GM19467 (cell line): Measurements from ENCODE around the gene NINJ1.

Source experiments
- ATAC-seq: cut with Tn5 transposase; IDR thresholded peaks from one replicate; pipeline ENCODE4 v1.9.1; 2021; ENCODE audit warnings: mild to moderate bottlenecking, moderate library complexity; ENCODE audit not compliant: unreplicated experiment

Gene NINJ1, protein sequence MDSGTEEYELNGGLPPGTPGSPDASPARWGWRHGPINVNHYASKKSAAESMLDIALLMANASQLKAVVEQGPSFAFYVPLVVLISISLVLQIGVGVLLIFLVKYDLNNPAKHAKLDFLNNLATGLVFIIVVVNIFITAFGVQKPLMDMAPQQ

DNA sequence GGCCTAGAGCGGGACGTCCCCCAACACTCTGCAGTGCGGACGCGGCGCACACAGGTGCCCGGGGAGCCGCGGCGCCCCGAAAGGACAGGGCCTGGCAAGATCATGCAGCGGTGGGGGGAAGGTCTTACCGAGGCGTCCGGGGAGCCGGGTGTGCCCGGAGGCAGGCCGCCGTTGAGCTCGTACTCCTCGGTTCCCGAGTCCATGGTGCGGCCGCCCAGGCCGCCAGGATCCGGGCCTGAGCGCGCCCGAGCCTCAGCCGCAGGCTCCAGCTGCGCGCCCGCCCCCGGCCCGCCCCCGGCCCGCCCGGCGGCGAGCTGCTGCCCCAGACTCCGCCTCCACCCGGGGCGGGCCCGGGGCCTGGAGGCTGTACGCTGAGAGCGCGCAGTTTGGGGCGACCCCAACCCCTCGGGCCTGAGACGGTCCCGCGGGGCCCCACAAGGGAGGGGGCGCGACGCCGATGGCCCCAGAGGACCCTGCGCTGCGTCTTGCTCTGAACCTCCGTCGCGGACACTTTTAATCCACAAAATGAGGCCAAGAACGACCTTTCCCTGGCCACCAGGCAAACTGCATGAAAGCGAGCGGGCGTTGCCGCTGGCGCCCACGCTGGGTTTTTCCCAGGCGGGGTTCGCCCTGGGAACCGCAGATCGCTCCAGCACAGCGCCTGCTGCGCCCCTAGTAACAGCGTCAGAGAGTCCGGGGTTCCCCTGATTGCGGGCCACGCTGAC, at the start of gene NINJ1:
TSS of gene NINJ1 (minus strand) at position 237 of the 725 bp plus-strand sequence. CDS start at position 203, 34 bp downstream.
- peak; percentile 57 for ATAC-seq

DNA sequence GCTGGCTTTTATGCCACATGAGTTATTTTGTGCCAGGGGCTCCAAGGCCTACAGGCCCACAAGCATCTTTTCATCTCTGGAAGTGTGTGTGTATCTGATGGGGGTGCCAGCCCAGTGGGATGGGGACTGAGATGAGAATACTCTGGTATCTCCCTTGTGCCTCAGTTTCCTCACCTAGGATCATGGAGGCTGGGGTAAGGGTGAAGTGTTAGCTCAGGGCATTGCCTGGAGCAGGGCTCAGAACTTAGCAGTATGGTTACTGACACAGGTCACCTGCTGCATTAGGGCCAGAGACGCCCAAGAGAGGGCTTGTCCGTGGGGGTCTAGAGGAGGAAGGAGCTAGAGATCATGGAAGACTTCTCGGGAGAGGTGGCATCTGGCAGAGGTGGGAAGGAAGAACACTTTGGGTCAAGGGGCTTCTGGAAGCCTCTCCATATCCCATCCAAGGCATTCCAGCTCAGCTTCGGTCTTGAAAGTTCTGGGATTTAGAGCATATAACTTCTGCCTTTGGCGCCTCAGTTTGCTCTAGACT, 49.1 kb upstream of the NINJ1 start:
- ATAC-seq, result no peak

GRCh38 chr9:93182572-93182971, 48.5 kb upstream of the NINJ1 start:
- ATAC-seq, result no peak

- ATAC-seq, result no peak
These were observed 47.8 kb upstream of the NINJ1 start for GRCh38 chr9:93181672-93182435.

- no peak for ATAC-seq
These were observed 46.9 kb upstream of the NINJ1 start for GRCh38 chr9:93180938-93181337.

- ATAC-seq, result no peak
These were observed 45.1 kb upstream of the NINJ1 start for GRCh38 chr9:93178851-93179786.

DNA sequence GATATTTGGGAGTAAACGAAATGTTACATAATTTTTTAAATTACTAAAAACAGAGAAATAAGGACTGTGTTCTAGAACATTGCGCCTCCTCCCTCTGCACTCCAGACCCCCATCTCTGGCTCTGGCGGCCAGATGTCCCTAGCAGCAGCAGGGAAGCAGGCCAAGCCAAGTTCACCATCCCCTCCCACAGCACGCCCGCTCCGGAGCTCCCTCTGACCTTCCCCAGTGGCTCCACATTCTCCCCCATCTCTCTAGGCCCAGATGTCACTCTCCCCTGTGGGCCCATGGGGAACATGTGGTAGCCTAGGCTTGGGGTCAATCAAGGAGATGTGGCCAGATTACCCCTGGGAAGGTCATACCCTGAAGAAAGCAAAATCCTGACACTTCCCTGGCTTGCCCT, 43.6 kb upstream of the NINJ1 start:
- ATAC-seq, result no peak

GRCh38 chr9:93174976-93175375, 40.9 kb upstream of the NINJ1 start:
- ATAC-seq, result no peak

GRCh38 chr9:93173365-93174051, 39.5 kb upstream of the NINJ1 start:
- ATAC-seq, result no peak

- ATAC-seq, result no peak
These were observed 38.8 kb upstream of the NINJ1 start for GRCh38 chr9:93172666-93173364.

GRCh38 chr9:93171261-93171990, 37.4 kb upstream of the NINJ1 start:
- ATAC-seq, result no peak

DNA sequence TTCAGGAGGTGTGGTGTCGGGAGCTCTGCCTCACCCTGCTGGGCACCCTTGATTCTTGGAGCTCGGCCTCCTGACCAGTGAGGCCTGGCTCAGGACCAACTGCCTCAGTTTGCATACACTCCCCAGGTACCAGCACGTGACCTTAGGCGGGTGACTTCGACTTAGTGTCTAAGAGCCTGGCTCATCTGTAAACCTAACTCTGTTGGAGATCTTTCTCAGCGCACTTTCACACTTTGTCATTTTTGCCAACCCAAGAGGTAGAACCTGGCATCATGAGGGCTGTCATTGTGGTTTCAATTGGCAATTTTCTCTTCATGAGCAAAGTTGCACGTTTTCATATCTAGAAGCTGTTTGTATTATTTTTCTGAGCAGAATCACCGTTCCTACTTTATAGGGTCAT, 36.5 kb upstream of the NINJ1 start:
- ATAC-seq, result no peak

DNA sequence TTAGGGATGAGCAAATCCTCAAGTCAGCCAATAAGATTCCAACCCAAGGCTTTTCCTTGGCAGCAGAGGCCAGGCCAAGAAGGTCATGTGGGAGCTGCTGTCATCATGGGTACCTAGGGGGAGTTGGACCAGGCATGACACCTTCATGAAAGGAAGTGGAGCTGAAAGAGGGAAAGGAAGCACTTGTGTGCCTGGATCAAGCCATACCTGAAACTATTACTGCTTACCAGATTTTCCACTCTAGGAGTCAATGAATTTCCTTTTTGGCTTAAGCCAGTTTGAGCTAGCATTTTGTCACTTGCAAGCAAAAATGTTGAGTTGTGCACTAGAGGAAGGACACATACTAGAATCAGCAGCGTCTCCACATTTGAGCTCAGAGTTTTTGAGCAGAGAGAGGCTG, 35.4 kb upstream of the NINJ1 start:
- ATAC-seq, result no peak

- no peak for ATAC-seq
These were observed 34.5 kb upstream of the NINJ1 start for GRCh38 chr9:93168581-93168980.

GRCh38 chr9:93167838-93168237, 33.8 kb upstream of the NINJ1 start:
- ATAC-seq, result no peak

DNA sequence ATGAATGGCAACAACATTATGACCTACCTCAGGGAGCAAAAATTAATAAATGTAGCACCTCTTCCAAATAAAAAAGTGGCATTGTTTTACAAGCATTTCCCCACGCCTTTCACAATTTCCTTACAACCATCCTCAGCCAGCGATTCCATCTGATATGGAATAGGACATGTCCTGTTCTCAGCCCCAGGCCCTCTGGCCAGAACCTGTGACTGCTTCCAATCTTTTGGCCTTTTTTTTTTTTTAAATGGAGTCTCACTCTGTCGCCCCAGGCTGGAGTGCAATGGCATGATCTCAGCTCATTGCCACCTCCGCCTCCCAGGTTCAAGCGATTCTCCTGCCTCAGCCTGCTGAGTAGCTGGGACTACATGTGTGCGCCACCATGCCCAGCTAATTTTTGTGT, 33.1 kb upstream of the NINJ1 start:
- no peak for ATAC-seq

GRCh38 chr9:93166699-93167098, 32.6 kb upstream of the NINJ1 start:
- ATAC-seq, result no peak

- ATAC-seq, result no peak
These were observed 30.0 kb upstream of the NINJ1 start for GRCh38 chr9:93164085-93164484.
